HG03457 (cell line): ENCODE data around the gene PDLIM5.

ENCODE experiments used
- ATAC-seq: cut with Tn5 transposase; IDR thresholded peaks from one replicate; pipeline ENCODE4 v1.9.1; 2021; ENCODE audit warnings: moderate number of reproducible peaks; ENCODE audit not compliant: unreplicated experiment

Gene PDLIM5

GRCh38 chr4:94678896-94679295, 227.2 kb downstream of the PDLIM5 start:
- ATAC-seq: no peak

GRCh38 chr4:94680176-94680862, 228.6 kb downstream of the PDLIM5 start:
- ATAC-seq: no peak

- ATAC-seq: no peak
These were observed 234.3 kb downstream of the PDLIM5 start for GRCh38 chr4:94686086-94686485.

GRCh38 chr4:94689155-94689860, 237.6 kb downstream of the PDLIM5 start:
- ATAC-seq: no peak

GRCh38 chr4:94690851-94691254, 239.1 kb downstream of the PDLIM5 start:
- no peak for ATAC-seq

GRCh38 chr4:94691552-94691951, 239.8 kb downstream of the PDLIM5 start:
- no peak for ATAC-seq

- ATAC-seq: no peak
These were observed 243.6 kb downstream of the PDLIM5 start for GRCh38 chr4:94695384-94695783.

GRCh38 chr4:94698187-94698586, 246.4 kb downstream of the PDLIM5 start:
- ATAC-seq: no peak

- no peak for ATAC-seq
These were observed 248.6 kb downstream of the PDLIM5 start for GRCh38 chr4:94700298-94700697.

GRCh38 chr4:94701631-94702300, 250.0 kb downstream of the PDLIM5 start:
- ATAC-seq: no peak

- ATAC-seq: no peak
These were observed 259.9 kb downstream of the PDLIM5 start for GRCh38 chr4:94711635-94712034.

GRCh38 chr4:94714365-94715160, 262.8 kb downstream of the PDLIM5 start:
- ATAC-seq: no peak

GRCh38 chr4:94715726-94716125, 264.0 kb downstream of the PDLIM5 start:
- no peak for ATAC-seq
